Coronary artery (tissue), 2 donors: ENCODE results near the gene CDH4.

ENCODE experiments used
- DNase-seq: peaks from one replicate; pipeline ENCODE4 v3.0.0-alpha.2; 2017; ENCODE audit warnings: low spot score
- H3K27ac ChIP-seq, 2 donors: fragments of 200-600 bp; sonication (generic); one replicate each; pipeline ENCODE4 v1.5.1; 2016 to 2019
- H3K4me3 ChIP-seq: fragments of 200-600 bp; sonication (generic); 2 replicates; pipeline ENCODE4 v1.5.1; 2016; ENCODE audit warnings: mild to moderate bottlenecking, moderate library complexity
- CTCF ChIP-seq: fragments of 200-600 bp; sonication (generic); IDR thresholded peaks from one replicate; pipeline ENCODE4 v1.5.1; 2019; ENCODE audit warnings: antibody characterized with exemption

Gene CDH4

GRCh38 chr20:61433816-61434215 is 181.8 kb downstream of the CDH4 start:
- no peak for DNase-seq

GRCh38 chr20:61434341-61434781 is 182.3 kb downstream of the CDH4 start:
- no peak for TF ChIP-seq CTCF
- DNase-seq, result no peak
- Histone ChIP-seq H3K4me3 (no peak overlapping the region), H3K27ac (no peak overlapping the region)

More at GRCh38 chr20:61433816-61434215, 181.8 kb downstream of the CDH4 start:
- Histone ChIP-seq H3K4me3 (no peak overlapping the region), H3K27ac (no peak overlapping the region)
- TF ChIP-seq CTCF, result no peak

GRCh38 chr20:61435184-61435822 is 183.2 kb downstream of the CDH4 start:
- DNase-seq, result no peak
- H3K27ac ChIP-seq, result no peak overlapping the region
- H3K4me3 ChIP-seq, result no peak overlapping the region

GRCh38 chr20:61435823-61436220 is 183.8 kb downstream of the CDH4 start:
- Histone ChIP-seq H3K4me3 (no peak overlapping the region), H3K27ac (no peak overlapping the region)
- DNase-seq, result no peak
- no peak for TF ChIP-seq CTCF

More at GRCh38 chr20:61435184-61435822, 183.2 kb downstream of the CDH4 start:
- no peak for TF ChIP-seq CTCF

DNA sequence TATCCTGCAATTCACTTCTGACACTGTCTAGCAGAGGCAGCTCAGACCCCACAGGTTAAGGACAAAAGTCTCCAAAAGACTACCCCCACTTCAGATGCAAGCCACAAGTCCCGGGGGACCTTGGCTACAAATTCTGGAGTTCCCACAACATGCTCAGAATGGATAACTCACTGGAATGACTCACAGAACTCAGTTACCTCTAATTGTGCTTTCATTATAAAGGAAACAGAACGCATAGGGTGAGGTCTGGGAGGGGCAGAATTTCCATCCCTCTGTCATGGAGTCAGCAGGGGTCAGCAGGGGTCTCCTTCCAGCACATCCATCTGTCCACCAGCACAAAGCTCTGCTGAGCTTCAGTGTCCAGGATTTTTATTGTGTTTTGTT is 184.2 kb downstream of the CDH4 start:
- TF ChIP-seq CTCF, result no peak
- no peak for DNase-seq
- H3K4me3 ChIP-seq, result no peak overlapping the region
- no peak overlapping the region for H3K27ac ChIP-seq

- H3K27ac ChIP-seq, result no peak overlapping the region
- no peak for TF ChIP-seq CTCF
- H3K4me3 ChIP-seq, result no peak overlapping the region
- DNase-seq, result no peak
Observed at GRCh38 chr20:61436667-61437279, 184.7 kb downstream of the CDH4 start.
